Stimulated activated CD4-positive, alpha-beta T cell treated with anti-CD3 and anti-CD28 coated beads, Interleukin-1b, Interleukin-23, amount 100 ng/mL, for 24 hours (primary cell): ENCODE data around the gene CHP1.
"Not testable (repeated sequence)": the region's sequence is repeated elsewhere in the genome, so short reads cannot be mapped to it uniquely, and the experiment has no call there.

ENCODE experiments used
- DNase-seq, 4 experiments: peaks; one replicate each; pipeline ENCODE4 v3.0.0-alpha.2; 2020; ENCODE audit warnings: low read depth in 4 of 4, low spot score in 1 of 4

Gene CHP1

DNA sequence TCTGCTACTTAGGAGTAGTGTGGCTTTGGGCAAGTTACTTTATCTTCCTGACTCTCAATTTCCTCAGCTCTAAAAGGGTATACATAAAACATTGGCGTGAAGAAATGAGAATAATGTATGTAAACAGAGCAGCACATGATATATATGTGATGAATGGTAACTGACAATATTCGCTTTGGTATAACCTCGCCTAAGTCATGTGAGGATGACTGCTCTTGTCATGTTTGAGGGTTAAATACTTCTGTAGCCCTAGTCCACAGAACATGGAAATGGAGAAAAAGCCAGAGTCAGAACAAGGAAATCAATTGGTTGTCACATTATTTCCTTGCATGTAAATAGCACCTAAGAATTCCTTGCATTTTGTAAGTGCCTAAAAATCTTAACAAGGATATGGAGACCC is 25.0 kb downstream of the CHP1 start:
- no peak for DNase-seq

DNA sequence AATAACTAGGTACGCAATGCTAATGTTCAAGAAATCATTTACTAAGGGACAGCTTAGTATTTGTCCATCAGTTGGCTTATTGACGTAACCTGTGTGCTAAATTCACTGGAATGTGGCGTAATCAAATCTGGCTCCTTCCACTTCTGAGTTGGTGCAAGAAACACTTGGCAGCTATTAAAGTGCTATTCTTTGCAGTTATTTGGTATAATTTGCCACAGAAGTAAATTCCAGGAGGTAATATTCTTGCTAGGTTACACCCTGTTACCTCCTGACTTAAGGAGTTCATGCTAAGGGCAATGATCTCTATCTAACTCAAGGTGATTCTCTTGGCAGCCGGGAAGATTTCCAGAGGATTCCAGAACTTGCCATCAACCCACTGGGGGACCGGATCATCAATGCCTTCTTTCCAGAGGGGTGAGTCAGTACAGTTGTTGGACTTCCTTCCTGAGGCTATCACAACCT is 25.5 kb downstream of the CHP1 start:
- no peak for DNase-seq

DNA sequence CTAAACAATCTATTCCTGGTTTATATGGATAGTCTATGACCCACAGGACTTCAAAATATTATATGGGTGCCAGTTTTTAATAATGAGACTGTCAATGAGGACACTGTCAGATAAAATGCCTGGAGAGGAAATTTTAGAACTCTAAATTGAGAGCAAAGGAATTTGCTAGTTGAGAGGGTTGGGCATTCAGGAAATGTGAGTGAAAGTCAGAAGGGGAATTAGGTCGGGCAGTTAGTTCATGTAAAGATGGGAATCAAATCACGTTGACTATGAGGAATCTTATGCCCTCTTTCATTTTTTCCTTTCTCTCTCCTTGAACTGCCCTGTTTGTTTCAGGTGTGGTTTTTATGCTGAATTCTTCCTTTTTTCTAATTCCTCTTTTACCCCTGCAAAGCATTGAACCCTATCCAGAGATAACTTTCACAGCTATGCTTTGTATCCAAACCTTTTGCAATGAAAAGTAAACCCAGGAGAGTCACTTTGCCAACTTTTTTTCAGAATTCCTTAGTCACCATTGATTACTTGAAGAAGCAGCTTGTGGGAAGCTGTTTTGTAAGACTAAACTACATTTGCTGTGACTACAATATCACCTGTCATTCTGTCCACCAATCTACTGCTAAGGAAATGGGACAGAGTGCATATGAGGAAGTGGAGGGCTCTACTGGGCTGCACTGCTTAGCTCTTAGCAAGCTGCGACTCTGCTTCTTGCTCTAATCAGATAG is 27.8 kb downstream of the CHP1 start:
- DNase-seq = no peak

DNA sequence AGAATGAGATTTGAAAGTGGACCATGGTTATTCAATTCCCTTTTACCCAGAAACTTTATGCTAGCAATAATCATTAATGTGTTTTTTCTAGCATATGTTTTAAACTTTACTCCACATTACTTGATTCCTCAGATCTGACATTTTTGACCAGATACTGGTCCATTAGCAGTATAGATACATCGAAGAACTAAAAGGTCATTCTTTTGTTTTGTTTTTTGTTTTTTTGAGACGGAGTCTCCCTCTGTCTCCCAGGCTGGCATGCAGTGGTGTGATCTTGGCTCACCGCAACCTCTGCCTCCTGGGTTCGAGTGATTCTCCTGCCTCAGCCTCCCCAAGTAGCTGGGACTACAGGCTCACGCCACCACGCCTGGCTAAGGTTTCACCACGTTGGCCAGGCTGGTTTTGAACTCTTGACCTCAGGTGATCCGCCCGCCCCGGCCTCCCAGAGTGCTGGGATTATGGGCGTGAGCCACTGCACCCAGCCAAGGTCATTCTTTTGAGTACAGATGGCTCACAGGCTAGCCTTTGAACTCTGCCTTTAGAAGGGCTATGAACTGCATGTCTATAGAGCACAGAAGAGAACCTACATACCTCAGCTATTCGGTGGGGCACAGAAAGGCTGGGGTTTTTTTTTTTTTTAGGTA is 28.6 kb downstream of the CHP1 start:
- no peak for DNase-seq

DNA sequence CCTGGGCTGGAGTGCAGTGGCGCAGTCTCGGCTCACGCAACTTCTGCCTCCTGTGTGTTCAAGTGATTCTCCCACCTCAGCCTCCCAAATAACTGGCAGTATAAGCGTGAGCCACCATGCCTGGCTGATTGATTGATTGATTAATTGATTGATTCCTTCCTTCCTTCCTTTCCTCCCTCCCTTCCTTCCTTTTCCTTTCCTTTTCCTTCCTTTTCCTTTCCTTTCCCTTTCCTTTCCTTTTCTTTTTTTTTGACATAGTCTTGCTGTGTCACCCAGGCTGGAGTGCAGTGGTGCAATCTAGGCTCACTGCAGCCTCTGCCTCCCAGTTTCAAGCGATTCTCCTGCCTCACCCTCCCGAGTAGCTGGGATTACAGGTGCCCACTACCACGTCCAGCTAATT is 29.9 kb downstream of the CHP1 start:
- not testable (repeated sequence) for DNase-seq

DNA sequence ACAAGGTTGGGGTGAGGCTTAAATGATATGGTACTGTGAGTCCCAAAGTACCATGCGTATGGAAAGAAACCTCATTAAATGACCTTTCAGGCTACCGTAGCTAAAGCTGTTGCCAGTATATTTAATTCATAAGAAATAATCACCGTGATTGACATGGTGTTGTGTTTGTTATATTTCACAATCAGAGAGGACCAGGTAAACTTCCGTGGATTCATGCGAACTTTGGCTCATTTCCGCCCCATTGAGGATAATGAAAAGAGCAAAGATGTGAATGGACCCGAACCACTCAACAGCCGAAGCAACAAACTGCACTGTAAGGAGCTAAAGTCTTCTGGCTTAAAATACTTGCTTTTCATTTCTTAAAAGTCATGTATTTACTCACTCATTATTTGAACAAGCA is 31.5 kb downstream of the CHP1 start:
- DNase-seq = no peak

DNA sequence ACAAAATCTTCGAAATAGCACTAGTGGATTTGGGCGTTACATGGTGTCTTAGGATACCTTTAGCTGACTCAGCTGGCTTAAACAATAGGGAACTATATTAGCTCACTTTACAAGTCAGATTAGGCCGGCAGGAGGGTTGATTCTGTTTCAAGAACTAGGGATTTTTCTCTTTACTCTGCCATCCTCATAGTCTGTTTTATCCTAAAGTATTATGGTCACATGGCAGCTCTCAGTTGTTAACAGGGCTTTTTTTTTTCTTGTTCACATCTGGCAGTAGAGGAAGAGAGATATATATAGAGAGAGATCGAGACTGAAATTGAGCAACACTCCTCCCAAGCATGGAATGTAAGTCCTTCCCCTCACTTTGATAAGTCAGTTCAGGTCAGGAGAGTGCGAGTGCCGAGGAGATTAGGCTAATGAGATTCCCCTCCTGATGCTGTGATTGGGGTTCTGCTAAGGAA is 32.9 kb downstream of the CHP1 start:
- no peak for DNase-seq

DNA sequence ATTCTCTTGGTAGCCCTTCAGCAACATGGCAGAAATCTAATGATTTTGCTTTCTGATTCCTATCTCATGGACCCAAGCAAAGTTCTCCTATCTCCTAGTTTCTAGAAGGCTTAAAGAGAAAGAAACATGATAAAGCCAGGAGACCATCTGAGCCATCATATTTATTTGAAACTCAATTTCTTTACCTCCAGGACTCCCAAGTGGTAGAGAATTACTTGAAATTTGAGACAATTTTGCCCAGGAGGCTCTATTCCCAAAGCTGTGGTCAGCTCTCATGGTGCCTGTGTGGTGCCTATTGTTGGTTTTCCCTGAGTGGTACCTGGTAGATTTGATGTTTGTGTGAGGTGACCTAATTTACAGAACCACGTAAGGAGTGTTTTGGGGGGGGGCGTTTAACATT is 38.8 kb downstream of the CHP1 start:
- DNase-seq = no peak

DNA sequence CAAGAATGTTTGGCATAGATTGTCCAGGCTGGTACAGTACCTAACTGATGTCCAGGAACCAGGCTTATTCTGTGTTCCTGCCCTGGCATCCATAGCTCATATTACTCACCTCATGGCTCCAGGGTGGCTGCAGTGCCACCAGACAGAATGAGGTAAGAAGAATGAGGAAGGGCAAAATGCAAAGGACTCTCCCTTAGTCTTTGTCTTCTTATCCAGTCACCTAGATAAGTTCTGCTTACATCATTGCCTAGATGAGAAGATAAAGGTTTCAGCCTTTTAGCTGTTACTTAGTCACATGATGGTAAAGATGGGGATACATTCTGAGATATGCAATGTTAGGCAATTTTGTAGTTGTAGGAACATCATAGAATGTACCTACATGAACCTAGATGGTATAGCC is 45.8 kb downstream of the CHP1 start:
- no peak for DNase-seq

DNA sequence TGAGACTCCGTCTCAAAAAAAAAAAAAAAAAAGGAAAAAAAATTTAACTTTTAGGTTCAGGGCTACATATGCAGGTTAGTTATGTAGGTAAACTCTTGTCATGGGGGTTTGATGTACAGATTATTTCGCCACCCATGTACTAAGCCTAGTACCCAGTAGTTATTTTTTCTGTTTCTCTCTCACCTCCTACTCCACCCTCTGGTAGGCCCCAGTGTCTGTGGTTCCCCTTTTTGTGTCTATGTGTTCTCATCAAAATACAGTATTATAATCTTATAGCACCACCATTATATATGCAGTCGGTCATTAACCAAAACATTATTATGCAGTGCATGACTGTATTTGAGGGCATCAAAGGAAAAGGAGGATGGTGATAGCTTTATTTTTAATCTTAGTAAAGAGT is 47.3 kb downstream of the CHP1 start:
- DNase-seq = no peak

DNA sequence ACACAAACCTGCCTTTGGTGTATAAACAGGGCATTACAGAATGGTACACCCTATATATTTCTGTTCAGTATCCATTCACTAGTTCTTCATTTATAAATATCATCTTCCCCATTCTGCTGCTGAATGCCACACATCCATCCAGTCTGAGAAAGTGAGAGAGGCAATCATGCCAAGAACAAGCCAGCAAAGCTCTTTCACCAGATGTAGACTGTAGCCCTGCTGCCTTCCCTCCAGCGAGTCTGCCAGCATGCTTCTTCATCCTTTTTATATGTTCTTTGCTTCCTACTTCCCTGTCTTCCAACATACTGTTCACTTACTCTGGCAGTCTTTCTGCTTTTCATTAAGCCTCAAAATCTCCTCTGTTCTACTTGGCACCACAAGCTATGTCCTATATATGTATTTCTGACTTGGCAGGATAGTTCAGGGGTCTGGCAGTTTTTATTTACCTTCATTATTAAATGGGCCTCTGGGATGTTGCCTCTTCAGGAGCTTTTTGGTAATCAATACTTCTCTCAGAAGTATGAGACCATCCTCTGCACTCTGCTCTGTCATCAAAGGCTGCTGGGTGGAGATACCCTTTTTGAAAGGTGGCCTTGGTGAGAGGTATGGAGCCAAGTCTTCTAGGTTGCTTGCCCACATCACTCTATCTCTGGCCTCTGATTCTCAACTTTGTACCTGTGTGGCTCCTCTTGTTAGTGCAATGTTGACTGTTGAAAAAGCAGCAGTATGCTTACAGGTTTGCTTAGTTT is 48.6 kb downstream of the CHP1 start:
- no peak for DNase-seq

DNA sequence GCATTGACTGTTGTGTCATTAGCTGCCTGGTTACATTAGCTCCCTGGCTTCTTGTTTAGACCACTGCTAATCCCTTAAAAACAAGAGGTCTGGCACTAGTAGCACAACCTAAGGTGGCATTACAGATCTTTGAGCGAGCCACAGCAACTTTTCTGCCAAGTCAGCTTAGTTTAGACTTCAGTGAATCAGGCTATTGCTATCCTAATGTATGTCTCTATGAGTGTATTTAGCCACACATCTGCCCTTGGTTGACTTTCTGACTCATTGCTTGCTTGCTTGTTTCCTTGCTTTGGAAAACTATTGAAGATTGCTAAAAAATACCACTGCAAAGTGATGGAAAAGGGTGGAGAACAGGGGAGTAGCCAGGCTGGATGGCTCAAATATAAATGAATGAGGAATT is 50.2 kb downstream of the CHP1 start:
- DNase-seq = no peak

DNA sequence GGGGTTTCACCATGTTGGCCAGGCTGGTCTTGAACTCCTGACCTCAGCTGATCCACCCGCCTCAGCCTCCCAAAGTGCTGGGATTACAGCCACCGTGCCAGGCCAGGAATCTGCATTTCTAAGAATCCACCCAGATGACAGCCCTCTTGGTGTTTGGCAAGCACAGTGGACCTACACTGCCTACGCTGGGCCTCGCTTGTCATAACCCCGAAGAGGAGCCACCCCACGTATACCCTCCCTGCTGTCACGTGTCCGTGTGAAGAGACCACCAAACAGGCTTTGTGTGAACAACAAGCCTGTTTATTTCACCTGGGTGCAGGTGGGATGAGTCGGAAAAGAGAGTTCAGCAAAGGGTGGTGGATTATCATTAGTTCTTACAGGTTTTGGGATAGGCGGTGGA is 51.4 kb downstream of the CHP1 start:
- not testable (repeated sequence) for DNase-seq

DNA sequence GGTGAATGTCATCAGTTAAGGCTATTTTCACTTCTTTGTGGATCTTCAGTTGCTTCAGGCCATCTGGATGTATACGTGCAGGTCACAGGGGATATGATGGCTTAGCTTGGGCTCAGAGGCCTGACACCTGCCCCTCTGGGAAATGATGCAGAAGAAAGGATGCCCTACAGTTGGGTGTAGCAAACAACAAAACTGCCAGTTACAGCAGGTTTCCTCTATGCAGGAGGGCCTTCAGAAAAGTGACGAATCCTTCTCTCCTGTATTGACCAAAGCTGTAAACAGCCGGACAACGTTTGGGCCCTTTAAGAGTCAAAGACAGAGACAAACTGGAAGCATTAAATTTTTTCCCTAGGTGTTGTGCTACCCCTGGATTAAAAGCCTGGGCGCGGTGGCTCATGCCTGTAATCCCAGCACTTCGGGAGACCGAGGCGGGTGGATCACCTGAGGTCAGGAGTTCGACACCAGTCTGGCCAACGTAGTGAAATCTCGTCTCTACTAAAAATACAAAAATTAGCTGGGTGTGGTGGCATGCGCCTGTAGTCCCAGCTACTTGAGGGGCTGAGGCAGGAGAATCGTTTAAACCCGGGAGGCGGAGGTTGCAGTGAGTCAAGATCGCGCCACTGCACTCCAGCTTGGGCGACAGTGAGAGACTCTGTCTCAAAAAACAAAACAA is 52.0 kb downstream of the CHP1 start:
- DNase-seq = not testable (repeated sequence)

DNA sequence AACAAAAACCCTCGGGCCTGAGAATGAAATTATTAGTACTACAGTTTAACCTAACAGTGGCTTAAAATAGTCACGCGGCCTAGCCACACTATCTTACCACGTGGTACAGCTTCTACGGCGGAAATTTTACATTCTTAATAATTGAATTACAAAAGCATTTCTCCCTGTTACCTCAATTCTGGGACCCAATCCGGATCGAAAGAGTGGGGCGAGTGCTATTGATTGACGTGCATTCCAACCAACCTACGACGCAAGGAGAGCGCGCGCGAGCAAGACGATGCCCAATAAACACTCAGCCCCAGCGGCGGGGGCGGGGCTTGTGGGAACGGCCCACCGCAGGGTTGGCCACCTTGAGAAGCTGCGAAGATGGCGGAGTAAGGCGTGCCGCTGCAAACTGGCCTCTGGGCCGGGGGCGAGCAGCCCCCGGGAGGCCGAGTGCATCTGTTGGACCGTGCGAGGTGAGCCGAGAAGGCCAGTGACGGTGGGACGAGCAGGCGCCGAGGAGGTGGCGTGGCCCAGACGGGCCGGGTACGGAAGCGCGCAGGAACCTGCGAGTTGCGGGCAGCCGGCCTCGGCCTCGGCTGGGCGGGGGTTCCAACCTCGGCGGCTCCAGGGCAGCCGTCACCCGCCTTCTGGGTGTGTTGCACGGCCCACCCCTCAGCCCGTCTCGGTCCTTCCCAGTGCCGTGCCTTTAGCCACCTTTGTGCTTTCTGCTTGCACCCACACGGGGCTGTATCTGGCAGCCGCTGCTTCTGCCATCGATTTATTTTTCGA is 52.8 kb downstream of the CHP1 start:
- DNase-seq = peak; percentile 94 to 98 (median 96)

DNA sequence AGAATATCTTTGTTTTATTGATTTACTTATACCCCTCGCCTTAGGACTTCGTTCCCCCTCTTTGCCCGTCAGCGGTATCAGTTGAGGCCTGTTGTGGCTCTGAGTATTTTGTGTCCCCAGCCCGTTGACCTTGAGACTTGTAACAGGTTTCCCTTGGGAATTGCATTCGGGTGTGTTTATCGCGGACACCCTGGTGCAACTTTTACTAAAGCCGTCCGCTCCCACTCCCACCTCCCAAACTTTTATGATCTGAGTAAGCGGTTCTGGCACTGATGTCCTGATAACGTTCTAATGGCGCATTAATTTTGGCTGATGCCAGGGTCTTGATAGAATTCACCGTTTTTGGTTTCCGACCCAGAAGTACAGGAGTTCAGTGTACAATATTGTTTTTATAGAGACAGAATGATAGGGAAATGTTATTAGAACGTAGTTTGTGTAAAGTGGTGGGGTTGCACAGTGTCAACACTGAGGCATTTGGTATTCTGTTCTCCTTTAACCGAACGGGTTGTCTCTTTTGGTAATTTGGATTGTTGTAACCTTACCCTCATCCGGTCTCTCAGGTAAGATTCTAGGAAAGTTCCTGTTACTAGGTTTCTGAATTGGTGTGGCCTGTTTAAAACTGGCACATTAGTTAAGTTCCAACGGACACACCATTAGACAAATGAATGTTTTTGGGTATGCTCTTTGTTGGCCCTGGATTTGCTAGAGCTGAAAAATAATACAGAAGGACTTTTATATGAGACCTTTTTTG is 53.5 kb downstream of the CHP1 start:
- DNase-seq = no peak

DNA sequence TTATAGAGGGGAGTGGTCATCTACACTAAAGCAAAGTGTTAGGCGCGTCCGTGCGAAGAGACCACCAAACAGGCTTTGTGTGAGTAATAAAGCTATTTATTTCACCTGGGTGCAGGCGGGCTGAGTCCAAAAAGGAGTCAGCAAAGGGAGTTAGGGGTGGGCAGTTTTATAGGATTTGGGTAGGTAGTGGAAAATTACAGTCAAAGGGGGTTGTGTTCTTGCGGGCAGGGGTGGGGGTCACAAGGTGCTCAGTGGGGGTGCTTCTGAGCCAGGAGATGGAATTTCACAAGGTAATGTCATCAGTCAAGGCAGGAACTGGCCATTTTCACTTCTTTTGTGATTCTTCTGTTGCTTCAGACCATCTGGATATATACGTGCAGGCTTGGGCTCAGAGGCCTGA is 54.2 kb downstream of the CHP1 start:
- no peak for DNase-seq

DNA sequence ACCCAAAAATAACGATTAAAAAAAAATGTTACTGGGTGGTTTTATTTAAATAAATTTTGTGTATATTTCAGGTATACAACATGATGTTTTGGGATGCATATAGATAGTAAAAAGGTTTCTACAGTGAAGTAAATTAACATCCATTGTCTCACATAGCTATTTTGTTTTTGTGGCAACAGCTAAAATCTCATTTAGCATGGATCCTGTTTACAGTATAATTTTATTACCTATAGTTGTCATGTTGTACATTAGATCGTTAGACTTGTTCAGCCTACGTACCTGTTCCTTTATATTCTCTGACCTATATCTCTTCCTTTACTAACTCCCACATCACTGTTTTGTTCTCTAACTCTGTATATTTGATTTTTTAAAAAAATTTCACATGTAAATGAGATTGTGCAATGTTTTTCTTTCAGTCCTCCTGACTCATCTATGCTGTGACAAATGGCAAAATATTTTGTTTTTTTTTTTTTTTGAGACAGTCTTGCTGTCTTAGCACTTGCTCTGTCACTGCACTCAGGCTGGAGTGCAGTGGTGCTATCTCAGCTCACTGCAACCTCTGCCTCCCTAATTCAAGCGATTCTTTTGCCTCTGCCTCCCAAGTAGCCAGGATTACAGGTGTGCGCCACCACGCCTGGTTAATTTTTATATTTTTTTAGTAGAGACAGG is 55.7 kb downstream of the CHP1 start:
- no peak for DNase-seq

DNA sequence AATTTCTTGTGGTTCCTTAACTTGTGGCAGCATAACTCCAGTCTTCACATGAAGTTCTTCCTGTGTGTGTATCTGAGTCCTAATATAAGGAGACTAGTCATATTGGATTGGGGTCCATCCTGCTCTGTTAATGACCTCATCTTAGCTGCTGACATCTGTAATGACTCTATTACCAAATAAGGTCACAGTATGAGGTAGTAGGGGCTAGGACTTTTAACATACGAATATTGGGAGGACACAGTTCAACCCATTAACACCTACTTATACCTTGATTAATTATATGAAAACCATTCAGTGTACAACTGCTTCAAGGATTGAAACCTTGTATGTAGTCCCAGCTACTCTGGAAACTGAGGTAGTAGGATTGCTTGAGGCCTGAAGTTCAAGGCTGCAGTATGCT is 57.4 kb downstream of the CHP1 start:
- DNase-seq = no peak

DNA sequence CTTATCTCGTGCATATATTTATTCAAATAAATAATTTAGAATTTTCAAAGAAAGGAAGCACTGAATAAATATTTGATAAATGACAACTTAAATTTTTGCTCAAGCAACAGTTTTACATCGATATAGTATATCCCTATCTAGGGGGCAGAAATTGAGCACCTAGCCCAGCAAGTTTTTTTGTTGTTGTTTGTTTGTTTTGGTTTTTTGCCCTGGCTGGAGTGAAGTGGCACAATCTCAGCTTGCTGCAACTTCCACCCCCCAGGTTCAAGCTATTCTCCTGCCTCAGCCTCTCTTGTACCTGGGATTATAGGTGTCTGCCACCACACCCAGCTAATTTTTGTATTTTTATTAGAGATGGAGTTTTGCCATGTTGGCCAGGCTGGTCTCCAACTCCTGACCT is 58.9 kb downstream of the CHP1 start:
- DNase-seq = no peak
